Measurements from ENCODE around the gene NGEF.

Gene NGEF

GRCh38 chr2:232842689-232843088, 170.4 kb downstream of the NGEF start:
- Histone ChIP-seq H3K4me1 (ENCODE audit: control insufficient read depth, insufficient read depth, low read length) (no peaks in the 10 kb centered on the region), H3K36me3 (ENCODE audit: control insufficient read depth, insufficient read depth, low read length) (no peaks in the 10 kb centered on the region), H3K9me3 (ENCODE audit: control insufficient read depth, low read length) (no peaks in the 10 kb centered on the region), H3K9ac (ENCODE audit: low read length) (no peak overlapping the region), H3K4me3 (ENCODE audit: low read length) (no peak overlapping the region), H3K27me3 (ENCODE audit: control insufficient read depth, insufficient read depth, low read length) (no peaks in the 10 kb centered on the region)

- Histone ChIP-seq H3K9ac (ENCODE audit: low read length) (no peak overlapping the region), H3K9me3 (ENCODE audit: control insufficient read depth, low read length) (no peaks in the 10 kb centered on the region), H3K36me3 (ENCODE audit: control insufficient read depth, insufficient read depth, low read length) (peaks cover 6% of the 10 kb centered on the region), H3K4me1 (ENCODE audit: control insufficient read depth, insufficient read depth, low read length) (peaks cover 6% of the 10 kb centered on the region), H3K27me3 (ENCODE audit: control insufficient read depth, insufficient read depth, low read length) (no peaks in the 10 kb centered on the region), H3K4me3 (ENCODE audit: low read length) (no peak overlapping the region)
These were observed 173.5 kb downstream of the NGEF start for GRCh38 chr2:232839411-232840079.

- Histone ChIP-seq H3K36me3 (ENCODE audit: control insufficient read depth, insufficient read depth, low read length) (peaks cover 6% of the 10 kb centered on the region), H3K4me1 (ENCODE audit: control insufficient read depth, insufficient read depth, low read length) (peaks cover 6% of the 10 kb centered on the region), H3K27me3 (ENCODE audit: control insufficient read depth, insufficient read depth, low read length) (no peaks in the 10 kb centered on the region), H3K9ac (ENCODE audit: low read length) (no peak overlapping the region), H3K4me3 (ENCODE audit: low read length) (no peak overlapping the region), H3K9me3 (ENCODE audit: control insufficient read depth, low read length) (no peaks in the 10 kb centered on the region)
These were observed 174.6 kb downstream of the NGEF start for GRCh38 chr2:232838406-232838874.

GRCh38 chr2:232836934-232837333, 176.1 kb downstream of the NGEF start:
- no peaks in the 10 kb centered on the region for H3K9me3 ChIP-seq (ENCODE audit: control insufficient read depth, low read length)
- H3K27me3 ChIP-seq (ENCODE audit: control insufficient read depth, insufficient read depth, low read length), result no peaks in the 10 kb centered on the region
- peaks cover 6% of the 10 kb centered on the region for H3K4me1 ChIP-seq (ENCODE audit: control insufficient read depth, insufficient read depth, low read length)
- H3K4me3 ChIP-seq (ENCODE audit: low read length), result no peak overlapping the region
- peaks cover 6% of the 10 kb centered on the region for H3K36me3 ChIP-seq (ENCODE audit: control insufficient read depth, insufficient read depth, low read length)
- no peak overlapping the region for H3K9ac ChIP-seq (ENCODE audit: low read length)

GRCh38 chr2:232835687-232836208, 177.3 kb downstream of the NGEF start:
- Histone ChIP-seq H3K9me3 (ENCODE audit: control insufficient read depth, low read length) (no peaks in the 10 kb centered on the region), H3K36me3 (ENCODE audit: control insufficient read depth, insufficient read depth, low read length) (peaks cover 6% of the 10 kb centered on the region), H3K9ac (ENCODE audit: low read length) (no peak overlapping the region), H3K27me3 (ENCODE audit: control insufficient read depth, insufficient read depth, low read length) (no peaks in the 10 kb centered on the region), H3K4me3 (ENCODE audit: low read length) (no peak overlapping the region), H3K4me1 (ENCODE audit: control insufficient read depth, insufficient read depth, low read length) (peaks cover 6% of the 10 kb centered on the region)

- no peak overlapping the region for H3K4me3 ChIP-seq (ENCODE audit: low read length)
- H3K9me3 ChIP-seq (ENCODE audit: control insufficient read depth, low read length), result no peaks in the 10 kb centered on the region
- peaks cover 6% of the 10 kb centered on the region for H3K4me1 ChIP-seq (ENCODE audit: control insufficient read depth, insufficient read depth, low read length)
- peaks cover 6% of the 10 kb centered on the region for H3K36me3 ChIP-seq (ENCODE audit: control insufficient read depth, insufficient read depth, low read length)
- H3K27me3 ChIP-seq (ENCODE audit: control insufficient read depth, insufficient read depth, low read length), result no peaks in the 10 kb centered on the region
- no peak overlapping the region for H3K9ac ChIP-seq (ENCODE audit: low read length)
These were observed 179.2 kb downstream of the NGEF start for GRCh38 chr2:232833830-232834229.

- H3K4me3 ChIP-seq (ENCODE audit: low read length), result no peak overlapping the region
- no peaks in the 10 kb centered on the region for H3K36me3 ChIP-seq (ENCODE audit: control insufficient read depth, insufficient read depth, low read length)
- H3K27me3 ChIP-seq (ENCODE audit: control insufficient read depth, insufficient read depth, low read length), result no peaks in the 10 kb centered on the region
- no peak overlapping the region for H3K9ac ChIP-seq (ENCODE audit: low read length)
- peaks cover 6% of the 10 kb centered on the region for H3K4me1 ChIP-seq (ENCODE audit: control insufficient read depth, insufficient read depth, low read length)
- H3K9me3 ChIP-seq (ENCODE audit: control insufficient read depth, low read length), result no peaks in the 10 kb centered on the region
These were observed 181.6 kb downstream of the NGEF start for GRCh38 chr2:232831496-232831895.

- Histone ChIP-seq H3K9ac (ENCODE audit: low read length) (no peak overlapping the region), H3K4me3 (ENCODE audit: low read length) (no peak overlapping the region), H3K27me3 (ENCODE audit: control insufficient read depth, insufficient read depth, low read length) (no peaks in the 10 kb centered on the region), H3K4me1 (ENCODE audit: control insufficient read depth, insufficient read depth, low read length) (no peaks in the 10 kb centered on the region), H3K36me3 (ENCODE audit: control insufficient read depth, insufficient read depth, low read length) (no peaks in the 10 kb centered on the region), H3K9me3 (ENCODE audit: control insufficient read depth, low read length) (no peaks in the 10 kb centered on the region)
These were observed 183.1 kb downstream of the NGEF start for GRCh38 chr2:232829988-232830387.

All from mucosa of stomach (tissue), 1 donor.